Mucosa of descending colon (tissue), 3 donors: ENCODE data around the gene TXNRD2. TPM values are rescaled to one million over a fixed set of nuclear protein-coding genes. Genes with fewer than 3 reads are reported as not detected.
"Not testable (repeated sequence)": the region's sequence is repeated elsewhere in the genome, so short reads cannot be mapped to it uniquely, and the experiment has no call there.

ENCODE experiments used
- ATAC-seq: fragments of 200-7000 bp; cut with Tn5 transposase; one replicate; pipeline ENCODE4 v1.9.1; 2020; ENCODE audit warnings: mild to moderate bottlenecking, moderate library complexity
- DNase-seq, 3 donors: peaks; one replicate each; pipeline ENCODE4 v3.0.0-alpha.2; 2020
- H3K36me3 ChIP-seq: fragments of 200-600 bp; one replicate; pipeline ENCODE4 v1.8.0; 2021; ENCODE audit warnings: low read depth, mild to moderate bottlenecking
- H3K4me1 ChIP-seq: fragments of 200-600 bp; one replicate; pipeline ENCODE4 v1.8.0; 2021; ENCODE audit warnings: low read depth, mild to moderate bottlenecking
- H3K4me3 ChIP-seq: fragments of 200-600 bp; one replicate; pipeline ENCODE4 v1.8.0; 2021; ENCODE audit warnings: mild to moderate bottlenecking
- H3K9me3 ChIP-seq: fragments of 200-600 bp; one replicate; pipeline ENCODE4 v1.8.0; 2021; ENCODE audit warnings: mild to moderate bottlenecking
- intact Hi-C, 2 donors: fragments of 100-400 bp; cut with DNase I in 1 of 2; cut with micrococcal nuclease in 1 of 2; formaldehyde crosslinking; loops; one replicate each; pipeline versions ENCODE4 v1.11.0 to v1.11.1; 2022; cut with DNase I, micrococcal nuclease
- total RNA-seq, 3 donors: library from RNA; stranded (reverse); fragmentation: NEBNext Ultra II Directional in 2 of 3; extraction: Animal tissue kit (Norgen Biotek cat#: 25700) in 2 of 3; gene quantifications; one replicate each; pipeline versions ENCODE4 v1.2.1 to v1.2.4, GENCODE V29; 2021 to 2023
- TF ChIP-seq, protein P1 (sequence below): fragments of 200-600 bp; IDR thresholded peaks from one replicate; pipeline ENCODE4 v1.8.0; 2022; ENCODE audit warnings: antibody characterized with exemption, mild to moderate bottlenecking
- donor health status: DM: no; HTN: no; CAD: no; lungs with moderate emphysema.
- donor health status: DM: no; HTN: no; CAD: no.
- donor health status: DM: no; HTN: yes; CAD: no.

Gene TXNRD2
- total RNA-seq, 3 donors from 2014 or later = 20.9 to 23.6 (median 22.6) TPM

DNA sequence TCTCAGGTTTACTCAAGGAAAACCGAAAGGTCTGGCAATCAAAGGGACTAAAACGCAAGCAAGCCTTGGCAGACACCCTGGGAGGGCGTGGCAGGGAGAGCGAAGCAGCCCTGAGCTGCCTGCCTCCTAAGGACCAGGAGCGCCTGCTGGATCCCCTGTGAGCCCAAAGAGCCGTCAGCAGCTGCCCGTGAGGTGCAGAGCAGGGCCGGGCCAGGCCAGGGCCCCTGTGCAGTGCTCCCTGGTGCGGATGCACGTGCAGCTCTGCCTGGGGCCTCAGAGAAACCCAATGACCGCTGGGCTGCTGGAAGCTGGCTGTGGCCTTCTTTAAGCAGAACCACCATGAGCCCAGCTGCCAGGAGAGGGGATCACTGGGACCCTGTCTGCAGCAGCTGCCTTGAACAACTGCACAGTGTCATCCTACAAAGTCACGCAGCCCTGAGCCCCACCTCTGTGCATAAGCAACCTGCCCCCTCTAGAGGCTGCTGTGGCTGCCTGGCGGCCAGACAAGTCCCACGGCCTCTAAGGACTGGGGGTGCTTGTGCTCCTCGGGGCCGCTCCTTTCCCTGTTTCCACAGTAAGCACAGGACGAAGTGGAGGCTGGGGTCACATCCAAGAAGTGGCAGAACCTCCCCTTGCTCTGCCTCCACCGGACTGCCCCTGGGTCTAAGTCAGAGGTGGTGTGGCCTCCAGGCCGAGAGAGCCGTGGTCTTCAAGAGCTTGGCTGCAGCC lies 29.2 kb downstream of the TXNRD2 start:
- DNase-seq = no peak
- H3K4me1 ChIP-seq = no peaks in the 10 kb centered on the region
- TF ChIP-seq, protein P1, sequence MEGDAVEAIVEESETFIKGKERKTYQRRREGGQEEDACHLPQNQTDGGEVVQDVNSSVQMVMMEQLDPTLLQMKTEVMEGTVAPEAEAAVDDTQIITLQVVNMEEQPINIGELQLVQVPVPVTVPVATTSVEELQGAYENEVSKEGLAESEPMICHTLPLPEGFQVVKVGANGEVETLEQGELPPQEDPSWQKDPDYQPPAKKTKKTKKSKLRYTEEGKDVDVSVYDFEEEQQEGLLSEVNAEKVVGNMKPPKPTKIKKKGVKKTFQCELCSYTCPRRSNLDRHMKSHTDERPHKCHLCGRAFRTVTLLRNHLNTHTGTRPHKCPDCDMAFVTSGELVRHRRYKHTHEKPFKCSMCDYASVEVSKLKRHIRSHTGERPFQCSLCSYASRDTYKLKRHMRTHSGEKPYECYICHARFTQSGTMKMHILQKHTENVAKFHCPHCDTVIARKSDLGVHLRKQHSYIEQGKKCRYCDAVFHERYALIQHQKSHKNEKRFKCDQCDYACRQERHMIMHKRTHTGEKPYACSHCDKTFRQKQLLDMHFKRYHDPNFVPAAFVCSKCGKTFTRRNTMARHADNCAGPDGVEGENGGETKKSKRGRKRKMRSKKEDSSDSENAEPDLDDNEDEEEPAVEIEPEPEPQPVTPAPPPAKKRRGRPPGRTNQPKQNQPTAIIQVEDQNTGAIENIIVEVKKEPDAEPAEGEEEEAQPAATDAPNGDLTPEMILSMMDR = no peak
- H3K4me3 ChIP-seq = no peak overlapping the region
- peaks cover 3% of the 10 kb centered on the region for H3K36me3 ChIP-seq
- ATAC-seq = no peak
- intact Hi-C loops = no loop called here
- H3K9me3 ChIP-seq = no peaks in the 10 kb centered on the region

DNA sequence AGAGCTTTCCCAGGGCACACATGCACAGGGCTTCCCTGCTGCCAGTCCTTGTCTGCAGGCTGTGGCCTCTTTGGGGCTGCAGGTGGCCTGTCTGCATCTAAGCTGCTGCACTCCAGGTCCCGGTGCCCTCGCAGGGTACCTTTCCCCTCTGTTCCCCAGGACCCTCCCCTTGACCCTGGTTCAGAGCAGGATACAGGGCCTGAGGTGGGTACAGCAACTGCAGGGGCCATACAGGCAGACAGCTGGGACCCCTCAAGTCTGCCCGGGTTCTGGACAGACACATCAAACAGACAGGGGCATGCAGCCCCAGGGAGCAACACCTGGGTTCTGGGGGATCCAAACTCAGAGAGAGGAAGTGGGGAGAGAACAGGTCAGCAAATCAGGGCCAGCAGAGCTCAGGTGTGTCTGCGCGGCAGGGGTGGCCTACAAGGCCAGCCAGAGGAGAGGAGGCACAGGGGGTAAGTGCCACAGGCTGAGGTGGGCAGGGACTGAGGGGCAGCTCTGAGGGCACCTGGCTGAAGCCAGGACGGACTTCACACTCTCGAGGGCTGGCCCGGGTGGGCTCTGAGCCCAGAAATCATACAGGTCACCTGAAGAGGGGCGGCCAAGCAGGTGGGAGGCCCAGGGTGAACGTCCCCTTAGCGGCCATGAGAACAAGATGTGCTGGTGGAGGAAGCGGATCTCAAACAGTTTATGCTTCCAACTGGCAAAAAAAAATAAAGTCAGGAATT lies 29.9 kb downstream of the TXNRD2 start:
- Histone ChIP-seq H3K9me3 (no peaks in the 10 kb centered on the region), H3K4me3 (no peak overlapping the region), H3K4me1 (no peaks in the 10 kb centered on the region), H3K36me3 (peaks cover 3% of the 10 kb centered on the region)
- DNase-seq (no peak), ATAC-seq (no peak)
- TF ChIP-seq, protein P1 = no peak
- intact Hi-C loops = loop anchor here in 1 of 2 donors (2.0 kb wide), 1 partner anchor 181 kb away; no protein-coding TSS in a partner anchor

DNA sequence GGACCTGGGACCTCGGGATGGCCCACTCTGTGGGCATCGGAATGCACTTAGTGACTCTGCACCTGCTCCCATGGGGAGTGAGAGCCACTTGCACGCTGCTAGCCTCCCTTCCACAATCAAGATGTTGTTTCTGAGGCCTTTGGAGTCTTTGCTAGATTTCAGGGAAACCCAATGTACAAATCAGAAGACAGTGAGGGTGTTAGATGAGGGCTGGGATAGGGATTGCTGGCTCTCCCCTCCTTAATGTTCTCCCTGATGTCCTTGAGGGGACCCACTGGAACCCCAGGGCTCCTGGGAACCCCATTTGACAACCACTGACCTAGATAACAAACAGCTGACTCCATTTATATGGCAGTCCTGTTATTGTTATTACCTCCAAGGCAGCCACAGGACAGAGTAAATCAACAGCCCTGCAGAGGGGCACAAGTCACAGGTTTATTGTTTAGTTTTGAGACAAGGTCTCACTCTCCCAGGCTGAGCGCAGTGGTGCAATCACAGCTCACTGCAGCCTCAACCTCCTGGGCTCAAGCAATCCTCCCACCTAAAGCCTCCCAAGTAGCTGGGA lies 31.4 kb downstream of the TXNRD2 start:
- DNase-seq = no peak
- Histone ChIP-seq H3K4me3 (no peak overlapping the region), H3K36me3 (peaks cover 3% of the 10 kb centered on the region), H3K9me3 (no peaks in the 10 kb centered on the region), H3K4me1 (no peaks in the 10 kb centered on the region)
- ATAC-seq = no peak
- intact Hi-C loops = loop anchor here in 1 of 2 donors (2.0 kb wide), 1 partner anchor 179 kb away; no protein-coding TSS in a partner anchor
- TF ChIP-seq, protein P1 = no peak

GRCh38 chr22:19909350-19910179 lies 32.1 kb downstream of the TXNRD2 start:
- DNase-seq (peak; percentile 77 to 95 (median 87)), ATAC-seq (peak; percentile 95)
- intact Hi-C loops = loop anchor here in 1 of 2 donors (2.0 kb wide), 1 partner anchor 179 kb away; no protein-coding TSS in a partner anchor
- TF ChIP-seq, protein P1 = peak; percentile 83
- Histone ChIP-seq H3K4me3 (no peak overlapping the region), H3K9me3 (no peaks in the 10 kb centered on the region), H3K36me3 (peaks cover 3% of the 10 kb centered on the region), H3K4me1 (no peaks in the 10 kb centered on the region)

- H3K36me3 ChIP-seq, H3K4me1 ChIP-seq, DNase-seq, intact Hi-C loops, ATAC-seq, H3K4me3 ChIP-seq, H3K9me3 ChIP-seq: not testable (repeated sequence)
These were observed 33.7 kb downstream of the TXNRD2 start for GRCh38 chr22:19907902-19908301.

GRCh38 chr22:19906864-19907263 lies 34.8 kb downstream of the TXNRD2 start:
- ATAC-seq, H3K4me1 ChIP-seq, intact Hi-C loops, H3K36me3 ChIP-seq, DNase-seq, H3K4me3 ChIP-seq, H3K9me3 ChIP-seq: not testable (repeated sequence)
